GM23248 (cell line): ENCODE results near the gene CTCF. TPM values are rescaled to one million over a fixed set of nuclear protein-coding genes. Genes with fewer than 3 reads are reported as not detected.

Experiments used
- DNase-seq: peaks from one replicate; pipeline ENCODE4 v3.0.0-alpha.2; 2015
- H2AFZ ChIP-seq: fragments of 200-600 bp; sonication (generic); 2 replicates; pipeline ENCODE4 v1.6.1; 2016; ENCODE audit warnings: antibody characterized with exemption
- H3F3A ChIP-seq: fragments of 200-600 bp; sonication (generic); 2 replicates; pipeline ENCODE4 v1.6.1; 2016; ENCODE audit warnings: mild to moderate bottlenecking, antibody characterized with exemption, mixed run types; ENCODE audit not compliant: insufficient read depth
- H3K27ac ChIP-seq: fragments of 200-600 bp; sonication (generic); 2 replicates; pipeline ENCODE4 v1.5.1; 2016; ENCODE audit warnings: mild to moderate bottlenecking
- H3K27me3 ChIP-seq: fragments of 200-600 bp; sonication (generic); replicated peaks from 2 replicates; pipeline ENCODE4 v1.6.1; 2016; ENCODE audit warnings: mild to moderate bottlenecking; ENCODE audit not compliant: insufficient read depth
- H3K36me3 ChIP-seq: fragments of 200-600 bp; sonication (generic); 2 replicates; pipeline ENCODE4 v1.6.1; 2016; ENCODE audit warnings: low read depth, mild to moderate bottlenecking
- H3K4me1 ChIP-seq: fragments of 200-600 bp; sonication (generic); 2 replicates; pipeline ENCODE4 v1.6.1; 2016; ENCODE audit warnings: mild to moderate bottlenecking; ENCODE audit not compliant: insufficient read depth
- H3K4me2 ChIP-seq: fragments of 200-600 bp; sonication (generic); one replicate; pipeline ENCODE4 v1.6.1; 2016; ENCODE audit warnings: mild to moderate bottlenecking; ENCODE audit not compliant: unreplicated experiment
- H3K4me3 ChIP-seq: fragments of 200-600 bp; sonication (generic); 2 replicates; pipeline ENCODE4 v1.5.1; 2016; ENCODE audit warnings: mild to moderate bottlenecking
- H3K79me2 ChIP-seq: fragments of 200-600 bp; sonication (generic); 2 replicates; pipeline ENCODE4 v1.6.1; 2016; ENCODE audit warnings: mild to moderate bottlenecking; ENCODE audit not compliant: insufficient read depth
- H3K9ac ChIP-seq: fragments of 200-600 bp; sonication (generic); 2 replicates; pipeline ENCODE4 v1.6.1; 2016; ENCODE audit warnings: mild to moderate bottlenecking
- H3K9me2 ChIP-seq: fragments of 200-600 bp; sonication (generic); 2 replicates; pipeline ENCODE4 v1.6.1; 2016; ENCODE audit warnings: mixed run types, mild to moderate bottlenecking, moderate library complexity; ENCODE audit not compliant: insufficient read depth
- H3K9me3 ChIP-seq: fragments of 200-600 bp; sonication (generic); one replicate; pipeline ENCODE4 v1.6.1; 2017; ENCODE audit warnings: low read depth
- H4K20me1 ChIP-seq: fragments of 200-600 bp; sonication (generic); 2 replicates; pipeline ENCODE4 v1.6.0; 2016; ENCODE audit not compliant: insufficient read depth
- EZH2 ChIP-seq: fragments of 200-600 bp; sonication (generic); IDR thresholded peaks from 2 replicates; pipeline ENCODE4 v1.6.1; 2018; ENCODE audit warnings: antibody characterized with exemption, mild to moderate bottlenecking; ENCODE audit not compliant: insufficient read depth, poor library complexity, severe bottlenecking
- EZH2phosphoT487 ChIP-seq: fragments of 200-600 bp; sonication (generic); IDR thresholded peaks from 2 replicates; pipeline ENCODE4 v1.6.1; 2018; ENCODE audit warnings: antibody characterized with exemption, moderate library complexity, mild to moderate bottlenecking, low read depth; ENCODE audit not compliant: insufficient read depth
- WGBS, 2 experiments: methylation state at CpG; one replicate each; pipeline ENCODE4 v1.1.6; 2015 to 2017; ENCODE audit warnings: low lambda C conversion rate in 2 of 2, low coverage in 1 of 2; ENCODE audit errors: missing lambda C conversion rate in 2 of 2; 5-methylcytosine and 5-hydroxymethylcytosine counted together
- in situ Hi-C: fragments of 300-500 bp; cut with MboI; formaldehyde crosslinking; loops from 2 replicates; pipeline ENCODE4 v1.15.0; 2020
- polyA plus RNA-seq: library from polyadenylated mRNA; unstranded; fragments of >200 nt; fragmentation: Nextera tagmentation; extraction: Ambion mirVana; gene quantifications from 2 replicates; pipeline ENCODE4 v1.2.1, GENCODE V29; 2016
- total RNA-seq: library from RNA; depleted of rRNA; stranded (reverse); fragments of >200 nt; shearing (Covaris generic); gene quantifications from 2 replicates; pipeline ENCODE4 v1.2.3, GENCODE V29; 2014

Gene CTCF
- total and polyA plus RNA-seq, 2 experiments from 2014 or later = 19.6 to 21.9 TPM

DNA sequence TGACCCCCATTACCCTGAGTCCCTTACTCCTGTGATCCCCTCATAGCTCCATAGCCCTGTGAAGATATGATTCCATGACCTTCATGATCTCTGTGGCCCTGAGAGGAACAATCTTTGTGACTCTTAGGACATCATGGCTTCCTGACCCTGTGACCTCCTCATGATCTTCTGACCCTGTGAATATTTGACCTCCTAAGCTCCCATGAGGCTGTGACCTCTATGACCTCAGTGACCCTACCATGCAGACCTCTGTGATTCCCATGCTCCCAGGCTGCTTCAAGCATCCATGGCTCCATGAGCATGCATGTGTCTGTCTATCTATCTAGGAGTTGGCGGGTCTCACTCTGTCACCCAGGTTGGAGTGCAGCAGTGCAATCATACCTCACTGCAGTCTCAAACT is 21.6 kb upstream of the CTCF start:
- Histone ChIP-seq H3K79me2 (peaks cover 42% of the 10 kb centered on the region), H2AFZ (no peak overlapping the region), H3K27me3 (no peaks in the 10 kb centered on the region), H3K36me3 (peaks cover 10% of the 10 kb centered on the region), H4K20me1 (no peaks in the 10 kb centered on the region), H3K4me3 (no peak overlapping the region), H3K4me2 (no peak overlapping the region), H3K9me3 (no peaks in the 10 kb centered on the region), H3F3A (no peaks in the 10 kb centered on the region), H3K9ac (no peak overlapping the region), H3K4me1 (0 out of 2 replicates have a peak, but pooled peaks cover 7% of the 10 kb centered on the region), H3K9me2 (no peaks in the 10 kb centered on the region), H3K27ac (no peak overlapping the region)
- 94 to 100% methylated on average over 1 of the region's 1 CpG for WGBS, 2 experiments
- DNase-seq = no peak
- in situ Hi-C loops = no loop called here
- TF ChIP-seq EZH2phosphoT487 (no peak), EZH2 (no peak)

GRCh38 chr16:67541391-67542263 is 20.7 kb upstream of the CTCF start:
- H3K4me1 ChIP-seq = 0 out of 2 replicates have a peak, but pooled peaks cover 6% of the 10 kb centered on the region
- peak; percentile 43 for DNase-seq
- H3K27me3 ChIP-seq = no peaks in the 10 kb centered on the region
- no peaks in the 10 kb centered on the region for H4K20me1 ChIP-seq
- no peak overlapping the region for H2AFZ ChIP-seq
- no peak overlapping the region for H3K9ac ChIP-seq
- H3K27ac ChIP-seq = no peak overlapping the region
- H3K9me2 ChIP-seq = no peaks in the 10 kb centered on the region
- TF ChIP-seq EZH2 (no peak), EZH2phosphoT487 (no peak)
- H3K79me2 ChIP-seq = peaks cover 33% of the 10 kb centered on the region
- in situ Hi-C loops = no loop called here
- peaks cover 16% of the 10 kb centered on the region for H3K36me3 ChIP-seq
- 70 to 78% methylated on average over 14 of the region's 14 CpGs for WGBS, 2 experiments
- no peak overlapping the region for H3K4me3 ChIP-seq
- H3K4me2 ChIP-seq = no peak overlapping the region
- no peaks in the 10 kb centered on the region for H3K9me3 ChIP-seq
- peaks cover 2% of the 10 kb centered on the region for H3F3A ChIP-seq

DNA sequence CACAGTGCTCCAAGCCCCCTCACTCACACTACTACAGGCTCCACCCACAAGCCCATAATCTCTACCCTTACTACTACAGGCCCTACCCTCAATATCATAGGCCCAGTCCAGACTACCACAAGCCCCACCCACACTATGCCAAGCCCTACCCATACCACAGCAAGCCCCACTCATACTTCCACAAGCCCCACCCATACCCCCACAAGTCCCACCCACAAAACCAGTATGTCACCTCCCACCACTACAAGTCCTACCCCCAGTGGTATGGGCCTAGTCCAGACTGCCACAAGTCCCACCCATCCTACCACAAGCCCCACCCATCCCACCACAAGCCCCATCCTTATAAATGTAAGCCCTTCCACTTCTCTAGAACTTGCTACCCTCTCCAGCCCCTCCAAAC is 19.9 kb upstream of the CTCF start:
- Histone ChIP-seq H4K20me1 (no peaks in the 10 kb centered on the region), H3K36me3 (peaks cover 20% of the 10 kb centered on the region), H3K27me3 (no peaks in the 10 kb centered on the region), H2AFZ (no peak overlapping the region), H3K9me3 (no peaks in the 10 kb centered on the region), H3K9me2 (no peaks in the 10 kb centered on the region), H3K4me3 (no peak overlapping the region), H3K79me2 (peaks cover 25% of the 10 kb centered on the region), H3F3A (peaks cover 5% of the 10 kb centered on the region), H3K9ac (no peak overlapping the region), H3K4me1 (no peaks in the 10 kb centered on the region), H3K4me2 (no peak overlapping the region), H3K27ac (no peak overlapping the region)
- in situ Hi-C loops = no loop called here
- TF ChIP-seq EZH2phosphoT487 (no peak), EZH2 (no peak)
- DNase-seq = peak; percentile 77

DNA sequence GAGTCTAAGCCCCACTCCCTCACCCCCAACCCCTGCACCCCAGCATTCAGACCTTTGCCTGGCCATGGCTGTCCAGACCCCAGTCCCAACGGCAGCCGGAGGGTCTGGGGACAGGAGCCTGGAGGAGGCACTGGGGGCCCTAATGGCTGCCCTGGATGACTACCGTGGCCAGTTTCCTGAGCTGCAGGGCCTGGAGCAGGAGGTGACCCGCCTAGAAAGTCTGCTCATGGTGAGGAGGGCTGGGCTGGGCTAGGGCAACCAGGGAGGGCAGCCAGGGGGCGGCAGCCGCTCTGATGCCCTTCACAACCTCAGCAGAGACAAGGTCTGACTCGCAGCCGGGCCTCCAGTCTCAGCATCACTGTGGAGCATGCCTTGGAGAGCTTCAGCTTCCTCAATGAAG is 19.3 kb upstream of the CTCF start:
- H3K27ac ChIP-seq = no peak overlapping the region
- no peaks in the 10 kb centered on the region for H3K4me1 ChIP-seq
- no peak overlapping the region for H2AFZ ChIP-seq
- no peaks in the 10 kb centered on the region for H3K9me2 ChIP-seq
- no peaks in the 10 kb centered on the region for H3K9me3 ChIP-seq
- in situ Hi-C loops = no loop called here
- H3K9ac ChIP-seq = no peak overlapping the region
- 93 to 99% methylated on average over 8 of the region's 8 CpGs for WGBS, 2 experiments
- H3K4me2 ChIP-seq = no peak overlapping the region
- H4K20me1 ChIP-seq = no peaks in the 10 kb centered on the region
- no peak overlapping the region for H3K4me3 ChIP-seq
- H3K79me2 ChIP-seq = peaks cover 19% of the 10 kb centered on the region
- no peaks in the 10 kb centered on the region for H3K27me3 ChIP-seq
- DNase-seq = no peak
- peaks cover 5% of the 10 kb centered on the region for H3F3A ChIP-seq
- no peak for TF ChIP-seq EZH2phosphoT487
- TF ChIP-seq EZH2 = no peak
- H3K36me3 ChIP-seq = peaks cover 25% of the 10 kb centered on the region
